ENCODE data around the gene C1QTNF2. TPM values are rescaled to one million over a fixed set of nuclear protein-coding genes. Genes with fewer than 3 reads are reported as not detected.

The C1QTNF2 gene
- total and polyA plus RNA-seq, 3 donors from 2014 or later = 3.7 to 8.2 (median 6.4) TPM

GRCh38 chr5:160349935-160350303 lies 20.5 kb downstream of the C1QTNF2 start:
- Histone ChIP-seq H3K36me3 (ENCODE audit: low read depth, missing control alignments) (no peaks in the 10 kb centered on the region), H3K27me3 (no peaks in the 10 kb centered on the region), H3K4me1 (peaks cover 6% of the 10 kb centered on the region), H3K4me3 (no peak overlapping the region), H3K9me3 (no peaks in the 10 kb centered on the region), H3K27ac (no peak overlapping the region)
- WGBS, 2 donors = 78 to 80% methylated on average over 4 of the region's 4 CpGs
- intact Hi-C loops (cut with DNase I; ENCODE audit: low total_unique reads) = loop anchor here (5.0 kb wide), 2 partner anchors 153 to 328 kb away; no protein-coding TSS in a partner anchor
- DNase-seq = no peak
- TF ChIP-seq POLR2A (IDR thresholded peaks at IDR 0.05) (no peak), CTCF (IDR thresholded peaks at IDR 0.05) (no peak)

DNA sequence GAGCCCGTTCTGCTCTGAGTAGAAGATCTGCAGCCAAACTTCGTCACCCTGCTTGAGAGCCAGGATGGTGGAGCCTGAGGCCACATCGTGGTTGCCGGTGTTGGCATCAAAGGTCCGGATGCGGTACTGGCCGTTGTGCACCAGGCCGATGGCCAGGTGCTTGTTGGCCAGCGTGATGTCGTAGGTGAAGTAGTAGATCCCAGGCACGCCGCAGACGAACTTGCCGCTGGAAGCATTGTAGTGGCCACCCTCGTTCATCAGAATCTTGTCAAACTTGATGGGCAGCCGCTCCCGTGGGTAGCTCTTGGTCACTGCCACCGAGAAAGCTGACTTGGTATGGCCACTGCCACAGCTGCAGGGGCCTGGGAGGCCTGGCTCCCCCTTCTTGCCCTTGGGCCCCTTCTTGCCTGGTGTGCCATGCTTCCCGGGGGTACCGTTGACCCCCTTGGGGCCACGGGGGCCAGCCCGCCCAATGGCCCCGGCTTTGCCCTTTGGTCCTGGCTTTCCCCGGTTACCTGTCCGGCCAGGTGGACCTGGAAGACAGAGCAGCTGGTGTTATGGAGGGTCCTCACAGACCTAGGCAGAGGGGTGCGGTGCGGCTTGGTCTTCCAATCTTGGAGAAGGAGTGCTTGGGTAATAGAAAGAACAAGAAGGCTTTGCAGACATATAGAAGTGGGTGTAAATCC lies 21.0 kb downstream of the C1QTNF2 start:
- 90 to 98% methylated on average over 18 to 26 of the region's 27 CpGs for WGBS, 2 donors
- Histone ChIP-seq H3K27me3 (no peaks in the 10 kb centered on the region), H3K4me3 (no peak overlapping the region), H3K9me3 (no peaks in the 10 kb centered on the region), H3K27ac (no peak overlapping the region), H3K4me1 (peaks cover 6% of the 10 kb centered on the region), H3K36me3 (ENCODE audit: low read depth, missing control alignments) (no peaks in the 10 kb centered on the region)
- intact Hi-C loops (cut with DNase I; ENCODE audit: low total_unique reads) = loop anchor here (5.0 kb wide), 2 partner anchors 152 to 327 kb away; no protein-coding TSS in a partner anchor
- DNase-seq = no peak
- TF ChIP-seq POLR2A (IDR thresholded peaks at IDR 0.05) (no peak), CTCF (IDR thresholded peaks at IDR 0.05) (no peak)

DNA sequence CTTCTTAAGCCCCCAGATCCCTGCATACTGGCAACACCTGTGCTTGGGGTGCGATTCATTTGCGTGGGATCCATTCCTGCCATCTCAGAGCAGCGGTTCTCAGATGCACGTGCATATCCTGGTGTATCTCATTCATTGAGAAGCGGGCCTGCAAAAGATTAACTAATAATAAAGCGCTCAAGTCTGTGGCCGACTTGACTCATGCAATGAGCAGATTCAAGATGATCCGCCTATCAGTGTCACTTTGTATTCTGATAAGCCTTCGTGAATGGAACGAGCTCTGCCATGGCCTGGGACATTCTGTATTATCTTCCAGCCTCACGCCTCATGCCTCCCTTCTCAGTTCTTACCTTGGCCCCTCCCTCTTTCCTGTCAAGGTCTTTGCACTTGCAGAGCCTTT lies 22.3 kb downstream of the C1QTNF2 start:
- DNase-seq = peak; percentile 79
- no peaks in the 10 kb centered on the region for H3K27me3 ChIP-seq
- peaks cover 18% of the 10 kb centered on the region for H3K4me1 ChIP-seq
- WGBS, 2 donors = 76 to 80% methylated on average over 11 of the region's 11 CpGs
- TF ChIP-seq POLR2A (IDR thresholded peaks at IDR 0.05) (no peak), CTCF (IDR thresholded peaks at IDR 0.05) (no peak)
- no peak overlapping the region for H3K4me3 ChIP-seq
- no peaks in the 10 kb centered on the region for H3K36me3 ChIP-seq (ENCODE audit: low read depth, missing control alignments)
- no peak overlapping the region for H3K27ac ChIP-seq
- no peaks in the 10 kb centered on the region for H3K9me3 ChIP-seq
- intact Hi-C loops (cut with DNase I; ENCODE audit: low total_unique reads) = loop anchor here (5.0 kb wide), 2 partner anchors 151 to 326 kb away; no protein-coding TSS in a partner anchor

- H3K27ac ChIP-seq = peak overlapping the region; percentile 59 to 69
- H3K4me3 ChIP-seq = no peak overlapping the region
- peaks cover 24% of the 10 kb centered on the region for H3K4me1 ChIP-seq
- no peaks in the 10 kb centered on the region for H3K9me3 ChIP-seq
- no peaks in the 10 kb centered on the region for H3K27me3 ChIP-seq
- peak; percentile 76 for DNase-seq
- intact Hi-C loops (cut with DNase I; ENCODE audit: low total_unique reads) = loop anchor here (5.0 kb wide), 2 partner anchors 150 to 325 kb away; no protein-coding TSS in a partner anchor
- WGBS, 2 donors = 41 to 44% methylated on average over 6 of the region's 6 CpGs
- no peaks in the 10 kb centered on the region for H3K36me3 ChIP-seq (ENCODE audit: low read depth, missing control alignments)
- TF ChIP-seq CTCF (IDR thresholded peaks at IDR 0.05) = no peak
- no peak for TF ChIP-seq POLR2A (IDR thresholded peaks at IDR 0.05)
These were observed 23.0 kb downstream of the C1QTNF2 start for GRCh38 chr5:160347448-160347847.
